ENCODE measurements around the gene C3orf80. TPM values are rescaled to one million over a fixed set of nuclear protein-coding genes. Genes with fewer than 3 reads are reported as not detected.

C3orf80 gene
- total and polyA plus RNA-seq, 10 of the 15 experiments (the other 5 are each of a cell fraction or from before 2014, with no cell fraction given): 0.02 to 0.04 TPM; not detected in 8

- TF ChIP-seq, protein P1, sequence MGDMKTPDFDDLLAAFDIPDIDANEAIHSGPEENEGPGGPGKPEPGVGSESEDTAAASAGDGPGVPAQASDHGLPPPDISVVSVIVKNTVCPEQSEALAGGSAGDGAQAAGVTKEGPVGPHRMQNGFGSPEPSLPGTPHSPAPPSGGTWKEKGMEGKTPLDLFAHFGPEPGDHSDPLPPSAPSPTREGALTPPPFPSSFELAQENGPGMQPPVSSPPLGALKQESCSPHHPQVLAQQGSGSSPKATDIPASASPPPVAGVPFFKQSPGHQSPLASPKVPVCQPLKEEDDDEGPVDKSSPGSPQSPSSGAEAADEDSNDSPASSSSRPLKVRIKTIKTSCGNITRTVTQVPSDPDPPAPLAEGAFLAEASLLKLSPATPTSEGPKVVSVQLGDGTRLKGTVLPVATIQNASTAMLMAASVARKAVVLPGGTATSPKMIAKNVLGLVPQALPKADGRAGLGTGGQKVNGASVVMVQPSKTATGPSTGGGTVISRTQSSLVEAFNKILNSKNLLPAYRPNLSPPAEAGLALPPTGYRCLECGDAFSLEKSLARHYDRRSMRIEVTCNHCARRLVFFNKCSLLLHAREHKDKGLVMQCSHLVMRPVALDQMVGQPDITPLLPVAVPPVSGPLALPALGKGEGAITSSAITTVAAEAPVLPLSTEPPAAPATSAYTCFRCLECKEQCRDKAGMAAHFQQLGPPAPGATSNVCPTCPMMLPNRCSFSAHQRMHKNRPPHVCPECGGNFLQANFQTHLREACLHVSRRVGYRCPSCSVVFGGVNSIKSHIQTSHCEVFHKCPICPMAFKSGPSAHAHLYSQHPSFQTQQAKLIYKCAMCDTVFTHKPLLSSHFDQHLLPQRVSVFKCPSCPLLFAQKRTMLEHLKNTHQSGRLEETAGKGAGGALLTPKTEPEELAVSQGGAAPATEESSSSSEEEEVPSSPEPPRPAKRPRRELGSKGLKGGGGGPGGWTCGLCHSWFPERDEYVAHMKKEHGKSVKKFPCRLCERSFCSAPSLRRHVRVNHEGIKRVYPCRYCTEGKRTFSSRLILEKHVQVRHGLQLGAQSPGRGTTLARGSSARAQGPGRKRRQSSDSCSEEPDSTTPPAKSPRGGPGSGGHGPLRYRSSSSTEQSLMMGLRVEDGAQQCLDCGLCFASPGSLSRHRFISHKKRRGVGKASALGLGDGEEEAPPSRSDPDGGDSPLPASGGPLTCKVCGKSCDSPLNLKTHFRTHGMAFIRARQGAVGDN (IDR thresholded peaks at IDR 0.05): no peak
- TF ChIP-seq, protein P2, sequence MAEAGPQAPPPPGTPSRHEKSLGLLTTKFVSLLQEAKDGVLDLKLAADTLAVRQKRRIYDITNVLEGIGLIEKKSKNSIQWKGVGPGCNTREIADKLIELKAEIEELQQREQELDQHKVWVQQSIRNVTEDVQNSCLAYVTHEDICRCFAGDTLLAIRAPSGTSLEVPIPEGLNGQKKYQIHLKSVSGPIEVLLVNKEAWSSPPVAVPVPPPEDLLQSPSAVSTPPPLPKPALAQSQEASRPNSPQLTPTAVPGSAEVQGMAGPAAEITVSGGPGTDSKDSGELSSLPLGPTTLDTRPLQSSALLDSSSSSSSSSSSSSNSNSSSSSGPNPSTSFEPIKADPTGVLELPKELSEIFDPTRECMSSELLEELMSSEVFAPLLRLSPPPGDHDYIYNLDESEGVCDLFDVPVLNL (IDR thresholded peaks at IDR 0.05; ENCODE audit: low read depth, low read length): no peak
- TF ChIP-seq CREB1 (IDR thresholded peaks at IDR 0.05; ENCODE audit: low read depth) (peak; percentile 49; the same call in 1 of the 2 replicates), RAD21 (IDR thresholded peaks at IDR 0.05; ENCODE audit: insufficient read depth, low read depth, low read length) (peak; percentile 55), SMC3 (IDR thresholded peaks at IDR 0.05; ENCODE audit: borderline replicate concordance, low read length) (peak; percentile 43; the same call in 1 of the 2 replicates), ATF7 (IDR thresholded peaks at IDR 0.05; ENCODE audit: low read depth) (peak; percentile 61; the same call in 1 of the 2 replicates), NFYB (IDR thresholded peaks at IDR 0.05; ENCODE audit: insufficient read depth, low read depth, low read length) (no peak), ATF2 (IDR thresholded peaks at IDR 0.05; ENCODE audit: low read length) (peak; percentile 83)
- TF ChIP-seq, protein P3, sequence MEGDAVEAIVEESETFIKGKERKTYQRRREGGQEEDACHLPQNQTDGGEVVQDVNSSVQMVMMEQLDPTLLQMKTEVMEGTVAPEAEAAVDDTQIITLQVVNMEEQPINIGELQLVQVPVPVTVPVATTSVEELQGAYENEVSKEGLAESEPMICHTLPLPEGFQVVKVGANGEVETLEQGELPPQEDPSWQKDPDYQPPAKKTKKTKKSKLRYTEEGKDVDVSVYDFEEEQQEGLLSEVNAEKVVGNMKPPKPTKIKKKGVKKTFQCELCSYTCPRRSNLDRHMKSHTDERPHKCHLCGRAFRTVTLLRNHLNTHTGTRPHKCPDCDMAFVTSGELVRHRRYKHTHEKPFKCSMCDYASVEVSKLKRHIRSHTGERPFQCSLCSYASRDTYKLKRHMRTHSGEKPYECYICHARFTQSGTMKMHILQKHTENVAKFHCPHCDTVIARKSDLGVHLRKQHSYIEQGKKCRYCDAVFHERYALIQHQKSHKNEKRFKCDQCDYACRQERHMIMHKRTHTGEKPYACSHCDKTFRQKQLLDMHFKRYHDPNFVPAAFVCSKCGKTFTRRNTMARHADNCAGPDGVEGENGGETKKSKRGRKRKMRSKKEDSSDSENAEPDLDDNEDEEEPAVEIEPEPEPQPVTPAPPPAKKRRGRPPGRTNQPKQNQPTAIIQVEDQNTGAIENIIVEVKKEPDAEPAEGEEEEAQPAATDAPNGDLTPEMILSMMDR (IDR thresholded peaks at IDR 0.05 in 2 of 3, conservative IDR thresholded peaks at IDR 0.05 in 1 of 3; ENCODE audit: control insufficient read depth in 2 of 3, extremely low read depth in 1 of 3, insufficient read depth in 1 of 3, low read depth in 3 of 3, low read length in 3 of 3): 0 out of 6 replicates have a peak, but pooled peaks of 2 of the 3 experiments have one; percentile 8
These were observed 14.4 kb upstream of the C3orf80 start (continued) for GRCh38 chr3:160210799-160211221.

Measured in GM12878 (cell line).